GM11168 (cell line): ENCODE results near the gene TPCN1.
"Not testable (repeated sequence)": the region's sequence is repeated elsewhere in the genome, so short reads cannot be mapped to it uniquely, and the experiment has no call there.

Experiments used
- in situ Hi-C: fragments of 300-500 bp; cut with MboI; formaldehyde crosslinking; loops from one replicate; pipeline ENCODE4 v1.12.0; 2022; ENCODE audit warnings: low sequenced_read_pairs; ENCODE audit not compliant: unreplicated experiment

Gene TPCN1

GRCh38 chr12:113195598-113195997, 25.7 kb upstream of the TPCN1 start:
- in situ Hi-C loops, result loop anchor here (10.0 kb wide), 1 partner anchor 229 kb away; the partner anchor contains the start of gene SDSL

GRCh38 chr12:113196582-113196981, 24.7 kb upstream of the TPCN1 start:
- in situ Hi-C loops, result loop anchor here (10.0 kb wide), 1 partner anchor 228 kb away; the partner anchor contains the start of gene SDSL

- in situ Hi-C loops, result loop anchor here (10.0 kb wide), 1 partner anchor 228 kb away; the partner anchor contains the start of gene SDSL
Measured at GRCh38 chr12:113196990-113197389, 24.3 kb upstream of the TPCN1 start.

GRCh38 chr12:113197518-113198077, 23.7 kb upstream of the TPCN1 start:
- in situ Hi-C loops, result loop anchor here (10.0 kb wide), 1 partner anchor 227 kb away; the partner anchor contains the start of gene SDSL

- in situ Hi-C loops, result loop anchor here (10.0 kb wide), 1 partner anchor 227 kb away; the partner anchor contains the start of gene SDSL
Measured at GRCh38 chr12:113198296-113198695, 23.0 kb upstream of the TPCN1 start.

GRCh38 chr12:113200021-113200797, 21.1 kb upstream of the TPCN1 start:
- in situ Hi-C loops, result no loop called here

GRCh38 chr12:113201187-113202177, 19.8 kb upstream of the TPCN1 start:
- in situ Hi-C loops, result no loop called here

- in situ Hi-C loops, result no loop called here
Measured at GRCh38 chr12:113202300-113203075, 18.8 kb upstream of the TPCN1 start.

GRCh38 chr12:113203852-113204760, 17.2 kb upstream of the TPCN1 start:
- in situ Hi-C loops, result no loop called here

- in situ Hi-C loops, result no loop called here
Measured at GRCh38 chr12:113204804-113205203, 16.5 kb upstream of the TPCN1 start.

GRCh38 chr12:113206802-113207201, 14.5 kb upstream of the TPCN1 start:
- in situ Hi-C loops, result not testable (repeated sequence)

- in situ Hi-C loops, result no loop called here
Measured at GRCh38 chr12:113207613-113208040, 13.6 kb upstream of the TPCN1 start.

GRCh38 chr12:113208041-113208934, 13.0 kb upstream of the TPCN1 start:
- in situ Hi-C loops, result no loop called here

GRCh38 chr12:113211160-113211559, 10.1 kb upstream of the TPCN1 start:
- in situ Hi-C loops, result no loop called here

GRCh38 chr12:113214895-113215400, 6.3 kb upstream of the TPCN1 start:
- in situ Hi-C loops, result no loop called here

GRCh38 chr12:113216027-113216426, 5.2 kb upstream of the TPCN1 start:
- in situ Hi-C loops, result no loop called here

GRCh38 chr12:113220593-113221180, 577 bp upstream of the TPCN1 start:
- in situ Hi-C loops, result no loop called here
